Activated CD8-positive, alpha-beta T cell treated with anti-CD3 and anti-CD28 coated beads, Interleukin-2, amount 10 ng/mL, durations not matched to agents 7 days and 5 days (primary cell): Measurements from ENCODE around the gene CCDC12. TPM values are rescaled to one million over a fixed set of nuclear protein-coding genes. Genes with fewer than 3 reads are reported as not detected.
"Not testable (repeated sequence)": the region's sequence is repeated elsewhere in the genome, so short reads cannot be mapped to it uniquely, and the experiment has no call there.

ENCODE experiments used
- ATAC-seq: fragments of 150-1000 bp; cut with Tn5 transposase; one replicate; pipeline ENCODE4 v1.10.0; 2021; ENCODE audit warnings: moderate library complexity
- CTCF ChIA-PET: fragments of 350-600 bp; sonication (Branson Sonifier 250); formaldehyde crosslinking; loops from one replicate; lab custom pipeline; 2021; ENCODE audit warnings: antibody characterized with exemption; lab: Charles Lee
- POLR2A ChIA-PET: fragments of 350-600 bp; sonication (Branson Sonifier 250); formaldehyde crosslinking; loops from one replicate; lab custom pipeline; 2021; ENCODE audit warnings: antibody characterized with exemption; lab: Charles Lee
- DNase-seq: peaks from one replicate; pipeline ENCODE4 v3.0.0-alpha.2; 2020
- H3K27ac Mint-ChIP-seq: one replicate; pipeline ENCODE4 v1.8.0; 2021; ENCODE audit warnings: mild to moderate bottlenecking, mixed read lengths
- H3K27me3 Mint-ChIP-seq: one replicate; pipeline ENCODE4 v1.8.0; 2021; ENCODE audit warnings: low read depth, mixed read lengths
- H3K36me3 Mint-ChIP-seq: one replicate; pipeline ENCODE4 v1.8.0; 2021; ENCODE audit warnings: low read depth, mixed read lengths
- H3K4me1 Mint-ChIP-seq: one replicate; pipeline ENCODE4 v1.8.0; 2021; ENCODE audit warnings: low read depth, mixed read lengths
- H3K4me3 Mint-ChIP-seq: one replicate; pipeline ENCODE4 v1.8.0; 2021; ENCODE audit warnings: mild to moderate bottlenecking, mixed read lengths
- H3K9me3 Mint-ChIP-seq: one replicate; pipeline ENCODE4 v1.8.0; 2022; ENCODE audit warnings: mixed read lengths; ENCODE audit not compliant: insufficient read depth
- total RNA-seq, 2 experiments: library from RNA; stranded (reverse); gene quantifications; one replicate each; pipeline ENCODE4 v1.2.3, GENCODE V29; 2021

Gene CCDC12
- total RNA-seq, 2 experiments from 2014 or later: 59.4 to 62.2 TPM

DNA sequence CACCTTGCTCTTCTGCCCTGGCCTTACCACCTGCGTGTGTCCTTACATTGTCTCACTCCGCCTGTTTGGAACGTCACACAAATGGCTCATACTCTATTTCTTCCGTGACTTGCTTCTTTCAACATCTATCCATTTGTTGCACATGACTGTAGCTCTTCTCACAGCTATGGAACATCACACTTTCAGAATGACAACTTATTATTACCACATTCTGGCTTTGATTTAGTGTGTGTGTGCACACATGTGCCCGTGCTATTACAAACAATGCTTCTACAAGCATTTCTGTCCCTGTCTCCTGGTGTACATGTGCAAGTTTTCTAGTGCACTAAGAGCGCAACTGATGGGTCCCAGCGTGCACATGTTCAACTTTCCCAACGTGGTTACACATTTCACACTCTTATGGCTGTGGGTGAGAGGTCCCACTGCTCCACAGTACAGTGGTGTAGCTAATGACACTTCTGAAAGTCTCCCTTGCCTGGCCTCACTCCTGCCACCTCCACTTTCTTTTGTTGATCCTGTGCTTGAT, 61.2 kb downstream of the CCDC12 start:
- Mint-ChIP-seq H3K9me3 (peaks cover 4% of the 10 kb centered on the region), H3K4me1 (peaks cover 16% of the 10 kb centered on the region), H3K27ac (no peak overlapping the region), H3K36me3 (peaks cover 46% of the 10 kb centered on the region), H3K27me3 (no peaks in the 10 kb centered on the region), H3K4me3 (no peak overlapping the region)
- no peak for DNase-seq
- POLR2A ChIA-PET: no interaction called here
- no peak for ATAC-seq
- CTCF ChIA-PET: interaction anchor here (1.5 kb wide), 1 partner anchor 49 kb away, joined by 3 read pairs; no protein-coding TSS in a partner anchor

DNA sequence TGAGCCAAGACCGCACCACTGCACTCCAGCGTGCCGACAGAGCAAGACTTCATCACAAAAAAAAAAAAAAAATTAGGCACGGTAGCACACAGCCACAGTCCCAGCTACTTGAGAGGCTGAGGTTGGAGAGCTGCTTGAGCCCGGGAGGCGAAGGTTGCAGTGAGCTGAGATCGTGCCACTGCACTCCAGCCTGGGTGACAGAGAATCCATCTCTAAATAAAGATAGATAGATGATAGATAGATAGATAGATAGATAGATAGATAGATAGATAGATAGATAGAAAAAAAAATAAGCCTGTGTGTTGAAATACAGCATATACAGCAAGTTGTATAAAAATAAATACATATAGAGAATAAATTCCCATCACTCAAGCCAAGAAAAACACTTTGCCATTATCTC, 61.7 kb downstream of the CCDC12 start:
- H3K27ac Mint-ChIP-seq: no peak overlapping the region
- no peak overlapping the region for H3K4me3 Mint-ChIP-seq
- peaks cover 41% of the 10 kb centered on the region for H3K36me3 Mint-ChIP-seq
- DNase-seq (no peak), ATAC-seq (no peak)
- ChIA-PET POLR2A (no interaction called here), CTCF (interaction anchor here (1.5 kb wide), 1 partner anchor 49 kb away, joined by 3 read pairs; no protein-coding TSS in a partner anchor)
- peaks cover 16% of the 10 kb centered on the region for H3K4me1 Mint-ChIP-seq
- no peaks in the 10 kb centered on the region for H3K27me3 Mint-ChIP-seq
- peaks cover 4% of the 10 kb centered on the region for H3K9me3 Mint-ChIP-seq

DNA sequence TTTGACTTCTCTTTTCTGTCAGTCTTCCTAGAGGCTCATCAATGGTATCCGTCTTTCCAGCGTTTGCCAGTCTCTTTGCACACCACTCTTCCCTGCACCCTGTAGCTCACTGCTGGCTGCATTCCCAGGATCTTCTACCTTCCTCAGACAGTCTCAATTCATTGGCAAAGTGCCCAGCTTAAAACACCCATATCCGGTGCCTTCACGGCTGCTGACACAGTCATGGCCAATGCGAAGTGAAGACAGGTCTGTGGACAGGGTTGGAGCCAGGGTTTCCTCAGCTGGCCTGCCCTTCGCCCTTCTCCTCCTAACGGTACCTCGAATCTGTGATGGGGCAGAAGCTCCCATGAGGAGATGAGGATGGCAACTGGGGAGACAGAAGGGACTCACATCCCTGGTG, 62.9 kb downstream of the CCDC12 start:
- no peak for DNase-seq
- ChIA-PET CTCF (interaction anchor here (0.7 to 1.3 kb wide), 2 partner anchors 84 to 86 kb away, joined by 3 to 4 read pairs; no protein-coding TSS in a partner anchor), POLR2A (interaction anchor here (0.6 to 1.3 kb wide), 2 partner anchors 9 to 225 kb away, joined by 3 to 4 read pairs; no protein-coding TSS in a partner anchor)

DNA sequence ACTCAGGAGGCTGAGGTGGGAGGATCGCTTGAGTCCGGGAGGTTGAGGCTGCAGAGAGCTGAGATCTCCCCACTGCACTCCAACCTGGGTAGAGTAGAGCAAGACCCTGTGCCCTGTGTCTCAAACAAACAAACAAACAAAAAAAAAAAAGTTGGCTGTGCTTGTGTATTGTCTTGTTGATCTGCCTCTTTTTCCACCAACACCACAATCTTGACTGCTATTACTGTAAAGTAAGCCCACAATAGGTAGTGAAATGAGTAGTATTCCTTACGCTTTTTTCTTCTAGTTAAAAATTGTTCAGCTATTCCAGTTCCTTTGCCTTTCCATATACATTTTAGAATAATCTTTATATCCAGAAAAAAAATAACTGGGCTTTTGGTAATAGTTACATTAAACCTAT, 63.6 kb downstream of the CCDC12 start:
- no peaks in the 10 kb centered on the region for H3K27me3 Mint-ChIP-seq
- peaks cover 16% of the 10 kb centered on the region for H3K4me1 Mint-ChIP-seq
- H3K4me3 Mint-ChIP-seq: no peak overlapping the region
- no peaks in the 10 kb centered on the region for H3K9me3 Mint-ChIP-seq
- no peak overlapping the region for H3K27ac Mint-ChIP-seq
- ChIA-PET POLR2A (interaction anchor here (0.6 to 1.3 kb wide), 3 partner anchors 9 to 224 kb away, joined by 3 to 4 read pairs (median 3); partner anchors contain the start of gene NBEAL2), CTCF (interaction anchor here (0.7 to 1.3 kb wide), 2 partner anchors 85 to 86 kb away, joined by 3 to 4 read pairs; no protein-coding TSS in a partner anchor)
- no peak for ATAC-seq
- no peak for DNase-seq
- peaks cover 26% of the 10 kb centered on the region for H3K36me3 Mint-ChIP-seq

More for the DNA sequence above, 62.9 kb downstream of the CCDC12 start:
- no peak overlapping the region for H3K27ac Mint-ChIP-seq
- H3K27me3 Mint-ChIP-seq: no peaks in the 10 kb centered on the region
- H3K9me3 Mint-ChIP-seq: peaks cover 3% of the 10 kb centered on the region
- ATAC-seq: no peak
- peaks cover 32% of the 10 kb centered on the region for H3K36me3 Mint-ChIP-seq
- H3K4me3 Mint-ChIP-seq: no peak overlapping the region
- H3K4me1 Mint-ChIP-seq: peaks cover 19% of the 10 kb centered on the region

DNA sequence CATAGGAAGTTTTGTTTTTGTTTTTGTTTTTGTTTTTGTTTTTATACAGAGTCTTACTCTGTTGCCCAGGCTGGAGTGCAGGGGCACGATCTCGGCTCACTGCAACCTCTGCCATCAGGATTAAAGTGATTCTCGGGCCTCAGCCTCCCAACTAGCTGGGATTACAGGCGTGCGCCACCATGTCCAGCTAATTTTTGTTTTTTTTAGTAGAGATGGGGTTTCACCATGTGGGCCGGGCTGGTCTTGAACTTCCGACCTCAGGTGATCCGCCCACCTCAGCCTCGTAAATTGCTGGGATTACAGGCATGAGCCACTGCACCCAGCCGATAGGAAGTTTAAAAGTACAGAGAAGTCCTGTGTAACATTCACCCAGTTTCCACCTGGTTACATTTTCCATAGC, 65.6 kb downstream of the CCDC12 start:
- H3K4me3 Mint-ChIP-seq, DNase-seq, H3K27me3 Mint-ChIP-seq, ATAC-seq, POLR2A ChIA-PET, H3K27ac Mint-ChIP-seq, H3K9me3 Mint-ChIP-seq: not testable (repeated sequence)
- peaks cover 16% of the 10 kb centered on the region for H3K4me1 Mint-ChIP-seq
- CTCF ChIA-PET: interaction anchor here (1.5 kb wide), 1 partner anchor 87 kb away, joined by 4 read pairs; no protein-coding TSS in a partner anchor
- H3K36me3 Mint-ChIP-seq: peaks cover 10% of the 10 kb centered on the region

DNA sequence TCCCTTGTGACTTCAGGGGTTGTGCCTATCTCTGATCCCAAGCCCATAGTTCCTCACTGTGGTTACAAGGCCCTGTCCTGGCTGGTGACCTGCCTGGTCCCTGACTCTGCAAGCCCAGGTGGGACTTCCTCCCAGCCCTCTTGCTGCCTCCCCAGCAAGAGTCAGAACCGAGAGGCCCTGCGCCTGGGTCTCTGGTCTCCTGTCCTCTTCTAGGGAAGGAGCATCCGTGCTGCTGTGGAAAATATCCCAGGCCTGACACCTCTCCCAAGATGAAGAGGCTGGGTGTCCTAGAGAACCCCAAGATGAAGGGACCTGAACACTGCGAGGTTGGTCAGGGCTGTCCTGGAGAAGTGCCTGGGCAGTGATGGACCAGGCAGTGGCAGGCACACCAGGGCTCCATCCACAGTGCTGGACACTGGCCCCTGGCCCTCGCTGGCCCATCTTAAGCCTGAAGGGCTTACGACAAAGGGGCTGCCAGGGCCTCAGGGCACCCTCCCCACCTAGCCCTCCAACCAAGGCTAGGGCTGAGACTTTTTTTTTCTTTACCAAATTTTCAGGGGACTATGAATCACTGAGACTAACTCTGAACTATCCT, 66.3 kb downstream of the CCDC12 start:
- ChIA-PET POLR2A (interaction anchor here (0.6 to 1.0 kb wide), 3 partner anchors 10 to 51 kb away, joined by 3 read pairs; no protein-coding TSS in a partner anchor), CTCF (interaction anchor here (0.6 to 2.0 kb wide), 31 partner anchors 9 to 421 kb away, joined by 3 to 26 read pairs (median 4); partner anchors contain the start of gene NBEAL2)
- Mint-ChIP-seq H3K27ac (no peak overlapping the region), H3K4me3 (no peak overlapping the region), H3K4me1 (peaks cover 16% of the 10 kb centered on the region), H3K9me3 (no peaks in the 10 kb centered on the region), H3K36me3 (peaks cover 6% of the 10 kb centered on the region), H3K27me3 (no peaks in the 10 kb centered on the region)
- DNase-seq: no peak
- ATAC-seq: no peak

DNA sequence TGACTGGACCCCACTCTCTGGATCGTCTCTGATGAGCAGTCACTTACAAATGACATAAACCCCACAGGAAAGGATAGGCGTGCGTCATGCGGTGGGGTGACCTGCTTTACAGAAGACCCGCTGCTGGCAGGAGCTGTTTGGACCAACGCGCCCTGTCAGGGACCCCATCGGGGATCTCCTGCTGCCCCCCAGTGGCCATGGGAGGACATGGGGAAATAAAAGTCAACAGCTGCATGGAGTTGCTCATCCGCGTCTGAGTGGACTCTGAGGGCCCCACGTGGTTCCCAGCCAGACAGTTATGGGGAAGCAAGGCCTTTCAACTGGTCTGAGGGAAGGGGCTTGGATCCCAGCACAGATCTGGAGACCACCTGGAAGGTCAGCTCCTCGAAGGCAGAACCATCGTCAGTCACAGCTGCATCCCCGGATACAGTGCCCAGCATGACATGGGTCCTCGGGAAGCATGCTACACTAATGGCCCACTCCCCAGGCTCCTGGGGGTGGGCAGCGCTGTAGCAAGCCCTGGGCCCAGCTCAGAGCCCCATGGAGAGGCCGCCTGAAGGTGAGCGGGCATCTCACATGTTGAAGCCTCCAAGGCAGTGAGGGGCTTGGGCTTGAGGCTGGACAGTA, 66.9 kb downstream of the CCDC12 start:
- Mint-ChIP-seq H3K4me1 (peaks cover 16% of the 10 kb centered on the region), H3K4me3 (no peak overlapping the region), H3K9me3 (no peaks in the 10 kb centered on the region), H3K27ac (no peak overlapping the region), H3K27me3 (no peaks in the 10 kb centered on the region), H3K36me3 (peaks cover 4% of the 10 kb centered on the region)
- ATAC-seq (peak; percentile 84), DNase-seq (peak; percentile 88)
- POLR2A ChIA-PET: interaction anchor here (0.6 to 1.0 kb wide), 3 partner anchors 11 to 50 kb away, joined by 3 read pairs; no protein-coding TSS in a partner anchor
- CTCF ChIA-PET: interaction anchor here (0.5 to 2.0 kb wide), 35 partner anchors 9 to 449 kb away, joined by 3 to 26 read pairs (median 3); partner anchors contain the start of gene NBEAL2

DNA sequence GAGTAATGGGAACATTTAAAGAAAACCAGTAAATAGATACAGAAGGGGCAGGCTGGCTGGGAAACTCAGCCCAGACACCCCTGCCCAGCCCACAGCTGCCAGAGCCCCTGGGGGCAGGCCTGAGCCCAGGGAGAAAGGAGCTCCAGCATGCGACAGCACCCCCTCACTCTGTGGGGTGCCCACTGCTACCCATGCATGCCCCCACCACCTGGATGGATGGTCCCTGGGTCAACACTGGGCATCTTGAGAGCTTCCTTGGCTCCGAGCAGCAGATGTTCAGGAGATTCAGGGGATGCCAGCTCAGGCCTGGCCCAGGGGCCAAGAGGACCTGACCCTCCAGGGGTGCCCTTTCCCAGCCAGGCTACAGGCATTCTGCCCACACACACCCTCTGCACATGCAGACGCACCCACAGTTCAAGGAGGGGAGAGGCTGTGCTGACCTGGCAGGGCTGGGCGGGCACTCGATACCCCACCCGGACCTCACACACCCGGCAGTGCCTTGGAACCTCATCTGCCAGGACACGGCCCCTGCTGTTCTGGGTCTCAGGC, 67.5 kb downstream of the CCDC12 start:
- Mint-ChIP-seq H3K4me1 (peaks cover 14% of the 10 kb centered on the region), H3K36me3 (peaks cover 4% of the 10 kb centered on the region), H3K4me3 (no peak overlapping the region), H3K27ac (no peak overlapping the region), H3K9me3 (no peaks in the 10 kb centered on the region), H3K27me3 (no peaks in the 10 kb centered on the region)
- CTCF ChIA-PET: interaction anchor here (0.5 to 2.0 kb wide), 29 partner anchors 8 to 450 kb away, joined by 3 to 26 read pairs (median 4); partner anchors contain the start of gene NBEAL2
- DNase-seq (no peak), ATAC-seq (peak; percentile 8)
- POLR2A ChIA-PET: interaction anchor here (0.5 to 1.0 kb wide), 2 partner anchors 39 to 341 kb away, joined by 3 to 5 read pairs; no protein-coding TSS in a partner anchor

DNA sequence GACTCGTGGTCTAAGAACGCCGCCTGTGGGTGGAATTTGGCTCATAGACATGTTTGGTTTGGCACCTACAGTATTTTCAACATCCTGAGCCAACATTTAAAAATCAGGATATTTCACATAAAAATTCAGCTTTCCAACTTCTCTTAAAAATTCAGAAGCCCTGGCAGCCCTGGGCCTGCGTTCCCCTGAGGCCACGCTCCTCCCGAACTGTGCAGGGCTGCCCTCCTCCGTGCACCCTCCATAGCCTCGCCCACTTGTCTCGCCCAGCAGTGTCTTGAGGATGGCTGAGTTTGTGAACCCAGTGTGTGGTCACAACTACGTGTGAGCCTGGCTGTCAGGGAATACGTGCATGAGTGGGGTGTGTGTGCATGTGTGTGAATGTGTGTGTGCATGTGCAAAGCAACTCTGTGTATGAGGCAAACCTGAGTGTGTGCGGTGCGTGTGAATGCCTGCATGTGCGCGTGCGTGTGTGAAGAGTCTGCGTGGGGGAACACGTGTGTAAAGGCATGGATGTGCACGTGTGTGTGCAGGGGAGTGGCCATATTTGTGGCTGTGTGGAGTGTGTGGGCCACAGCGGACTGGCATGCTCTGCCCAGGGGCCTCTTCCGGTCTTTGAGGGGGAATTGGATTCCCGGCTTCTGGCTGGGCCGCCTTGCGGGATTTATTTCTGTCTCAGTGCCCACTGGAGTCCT, 68.1 kb downstream of the CCDC12 start:
- ChIA-PET CTCF (interaction anchor here (1.5 to 2.0 kb wide), 12 partner anchors 8 to 124 kb away, joined by 3 to 26 read pairs (median 6); partner anchors contain the start of gene NBEAL2), POLR2A (interaction anchor here (0.5 kb wide), 1 partner anchor 341 kb away, joined by 5 read pairs; no protein-coding TSS in a partner anchor)
- no peak overlapping the region for H3K4me3 Mint-ChIP-seq
- peaks cover 8% of the 10 kb centered on the region for H3K4me1 Mint-ChIP-seq
- no peaks in the 10 kb centered on the region for H3K27me3 Mint-ChIP-seq
- peaks cover 4% of the 10 kb centered on the region for H3K36me3 Mint-ChIP-seq
- DNase-seq: no peak
- no peak overlapping the region for H3K27ac Mint-ChIP-seq
- no peaks in the 10 kb centered on the region for H3K9me3 Mint-ChIP-seq
- no peak for ATAC-seq

DNA sequence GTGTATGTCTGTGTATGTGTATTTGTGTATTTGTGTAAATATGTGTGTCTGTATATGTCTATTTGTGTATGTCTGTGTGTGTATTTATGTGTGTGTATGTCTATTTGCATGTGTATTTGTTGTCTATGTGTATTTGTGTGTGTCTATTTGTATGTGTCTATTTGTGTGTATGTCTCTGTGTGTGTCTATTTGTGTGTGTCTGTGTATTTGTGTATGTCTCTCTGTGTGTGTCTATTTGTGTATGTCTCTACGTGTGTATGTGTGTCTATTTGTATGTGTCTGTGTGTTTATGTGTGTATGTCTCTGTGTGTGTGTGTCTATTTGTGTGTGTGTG, 68.6 kb downstream of the CCDC12 start:
- ChIA-PET POLR2A (no interaction called here), CTCF (interaction anchor here (2.0 kb wide), 1 partner anchor 36 kb away, joined by 10 read pairs; no protein-coding TSS in a partner anchor)
- Mint-ChIP-seq H3K9me3 (no peaks in the 10 kb centered on the region), H3K4me3 (no peak overlapping the region), H3K27me3 (no peaks in the 10 kb centered on the region), H3K4me1 (peaks cover 7% of the 10 kb centered on the region), H3K36me3 (peaks cover 3% of the 10 kb centered on the region), H3K27ac (no peak overlapping the region)
- DNase-seq: no peak
- ATAC-seq: no peak

DNA sequence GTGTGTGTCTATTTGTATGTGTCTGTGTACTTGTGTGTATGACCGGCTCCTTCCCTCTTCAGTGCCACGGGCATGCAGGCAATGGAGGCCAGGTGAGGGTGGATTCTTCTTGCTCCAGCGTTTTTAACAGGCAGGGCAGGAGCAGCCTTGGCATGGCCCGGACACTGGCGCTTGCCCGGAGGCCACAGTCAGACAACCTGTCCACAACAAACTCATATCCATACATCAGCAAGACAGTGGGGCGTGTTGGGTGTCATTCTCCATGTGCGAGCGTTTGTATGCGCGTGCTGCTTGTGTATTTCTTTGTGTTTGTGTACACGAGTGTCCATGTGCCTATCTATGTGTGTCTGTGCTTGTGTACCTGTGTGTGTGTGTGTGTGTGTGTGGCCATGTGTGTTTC, 69.3 kb downstream of the CCDC12 start:
- H3K27ac Mint-ChIP-seq: no peak overlapping the region
- no peaks in the 10 kb centered on the region for H3K9me3 Mint-ChIP-seq
- H3K27me3 Mint-ChIP-seq: no peaks in the 10 kb centered on the region
- H3K4me1 Mint-ChIP-seq: peaks cover 7% of the 10 kb centered on the region
- no peak for ATAC-seq
- ChIA-PET CTCF (no interaction called here), POLR2A (no interaction called here)
- no peak for DNase-seq
- H3K36me3 Mint-ChIP-seq: peaks cover 1% of the 10 kb centered on the region
- H3K4me3 Mint-ChIP-seq: no peak overlapping the region
